DMS114 treated with DMSO at 0.1 percent for 48 hours (cell line): ENCODE results near the gene EHD4.

Experiments
- DNase-seq: peaks from one replicate; lab custom pipeline; 2025; ENCODE audit not compliant: unreplicated experiment; lab: John Stamatoyannopoulos, UW

The EHD4 gene

GRCh38 chr15:41921167-41921566 is 51.2 kb downstream of the EHD4 start:
- no peak for DNase-seq

GRCh38 chr15:41919954-41920538 is 52.3 kb downstream of the EHD4 start:
- no peak for DNase-seq

GRCh38 chr15:41919201-41919820 is 53.0 kb downstream of the EHD4 start:
- DNase-seq = no peak

- no peak for DNase-seq
Measured at GRCh38 chr15:41918506-41919126, 53.7 kb downstream of the EHD4 start.

- DNase-seq = no peak
Measured at GRCh38 chr15:41917767-41918430, 54.5 kb downstream of the EHD4 start.

GRCh38 chr15:41915255-41915994 is 56.9 kb downstream of the EHD4 start:
- DNase-seq = no peak

GRCh38 chr15:41914411-41914810 is 57.9 kb downstream of the EHD4 start:
- no peak for DNase-seq

- DNase-seq = no peak
Measured at GRCh38 chr15:41913256-41913655, 59.1 kb downstream of the EHD4 start.

GRCh38 chr15:41911691-41912345 is 60.5 kb downstream of the EHD4 start:
- DNase-seq = no peak

- DNase-seq = no peak
Measured at GRCh38 chr15:41908736-41909461, 63.5 kb downstream of the EHD4 start.

GRCh38 chr15:41907141-41907540 is 65.2 kb downstream of the EHD4 start:
- DNase-seq = no peak

- DNase-seq = no peak
Measured at GRCh38 chr15:41906608-41907007, 65.7 kb downstream of the EHD4 start.

- DNase-seq = no peak
Measured at GRCh38 chr15:41905036-41905793, 67.1 kb downstream of the EHD4 start.

- peak; percentile 57 for DNase-seq
Measured at GRCh38 chr15:41904541-41905005, 67.8 kb downstream of the EHD4 start.

- no peak for DNase-seq
Measured at GRCh38 chr15:41903782-41904181, 68.6 kb downstream of the EHD4 start.

- DNase-seq = no peak
Measured at GRCh38 chr15:41901431-41901830, 70.9 kb downstream of the EHD4 start.

- no peak for DNase-seq
Measured at GRCh38 chr15:41900526-41901380, 71.6 kb downstream of the EHD4 start.

- DNase-seq = no peak
Measured at GRCh38 chr15:41899854-41900442, 72.4 kb downstream of the EHD4 start.
